Measurements from ENCODE around the gene HOXB7. TPM values are rescaled to one million over a fixed set of nuclear protein-coding genes. Genes with fewer than 3 reads are reported as not detected.

The HOXB7 gene
- total RNA-seq, 1 donor from 2014 or later = 8.5 TPM

DNA sequence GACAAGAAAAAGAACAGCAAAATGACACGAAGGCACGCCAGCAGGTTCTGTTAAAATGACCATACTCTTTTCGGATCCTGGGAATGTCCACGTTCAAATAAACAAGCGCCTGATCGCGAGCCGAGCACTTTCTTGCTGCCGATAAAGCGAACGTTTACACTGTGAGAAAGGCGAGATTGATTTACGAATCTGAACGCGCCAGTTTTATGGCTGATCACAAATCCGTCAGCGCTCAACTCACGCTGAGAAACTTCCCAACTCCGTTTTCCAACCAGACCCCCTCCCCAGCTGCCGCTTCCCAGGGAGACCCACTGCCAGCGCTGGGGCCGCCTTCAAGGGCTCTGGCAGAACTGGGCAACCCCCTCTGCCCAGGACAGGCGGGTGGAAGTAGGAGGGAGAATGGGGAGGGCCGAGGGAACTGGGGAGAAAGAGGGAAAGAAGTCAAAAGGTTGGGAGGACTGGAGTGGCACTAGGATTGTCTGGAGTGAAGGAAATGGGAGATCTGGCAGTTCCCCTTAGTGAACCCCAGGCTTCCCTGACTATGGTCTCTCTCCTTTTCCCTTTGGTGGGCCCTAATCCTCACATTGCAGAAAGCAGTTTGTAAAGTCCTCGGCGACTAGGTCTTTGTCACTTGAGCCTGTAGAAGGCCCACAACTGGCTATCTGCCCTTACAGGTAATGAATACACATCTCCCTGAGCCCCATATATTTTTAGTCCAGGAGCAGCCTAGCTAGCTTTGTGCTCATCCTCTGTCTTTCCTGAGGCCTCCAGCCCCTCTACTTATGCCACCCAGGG is 39.6 kb downstream of the HOXB7 start:
- peaks cover 14% of the 10 kb centered on the region for H3K4me1 Mint-ChIP-seq
- TF ChIP-seq, protein P1, sequence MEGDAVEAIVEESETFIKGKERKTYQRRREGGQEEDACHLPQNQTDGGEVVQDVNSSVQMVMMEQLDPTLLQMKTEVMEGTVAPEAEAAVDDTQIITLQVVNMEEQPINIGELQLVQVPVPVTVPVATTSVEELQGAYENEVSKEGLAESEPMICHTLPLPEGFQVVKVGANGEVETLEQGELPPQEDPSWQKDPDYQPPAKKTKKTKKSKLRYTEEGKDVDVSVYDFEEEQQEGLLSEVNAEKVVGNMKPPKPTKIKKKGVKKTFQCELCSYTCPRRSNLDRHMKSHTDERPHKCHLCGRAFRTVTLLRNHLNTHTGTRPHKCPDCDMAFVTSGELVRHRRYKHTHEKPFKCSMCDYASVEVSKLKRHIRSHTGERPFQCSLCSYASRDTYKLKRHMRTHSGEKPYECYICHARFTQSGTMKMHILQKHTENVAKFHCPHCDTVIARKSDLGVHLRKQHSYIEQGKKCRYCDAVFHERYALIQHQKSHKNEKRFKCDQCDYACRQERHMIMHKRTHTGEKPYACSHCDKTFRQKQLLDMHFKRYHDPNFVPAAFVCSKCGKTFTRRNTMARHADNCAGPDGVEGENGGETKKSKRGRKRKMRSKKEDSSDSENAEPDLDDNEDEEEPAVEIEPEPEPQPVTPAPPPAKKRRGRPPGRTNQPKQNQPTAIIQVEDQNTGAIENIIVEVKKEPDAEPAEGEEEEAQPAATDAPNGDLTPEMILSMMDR (conservative IDR thresholded peaks at IDR 0.05) = no peak
- H3K36me3 Mint-ChIP-seq (ENCODE audit: low read depth) = no peaks in the 10 kb centered on the region
- H3K4me3 Mint-ChIP-seq = peak overlapping the region; percentile 54
- no peak overlapping the region for H3K27ac Mint-ChIP-seq (ENCODE audit: unreplicated experiment)
- no peaks in the 10 kb centered on the region for H3K9me3 Mint-ChIP-seq
- no peak for DNase-seq (ENCODE audit: low read depth, low spot score)
- no peaks in the 10 kb centered on the region for H3K27me3 Mint-ChIP-seq (ENCODE audit: low read depth)

DNA sequence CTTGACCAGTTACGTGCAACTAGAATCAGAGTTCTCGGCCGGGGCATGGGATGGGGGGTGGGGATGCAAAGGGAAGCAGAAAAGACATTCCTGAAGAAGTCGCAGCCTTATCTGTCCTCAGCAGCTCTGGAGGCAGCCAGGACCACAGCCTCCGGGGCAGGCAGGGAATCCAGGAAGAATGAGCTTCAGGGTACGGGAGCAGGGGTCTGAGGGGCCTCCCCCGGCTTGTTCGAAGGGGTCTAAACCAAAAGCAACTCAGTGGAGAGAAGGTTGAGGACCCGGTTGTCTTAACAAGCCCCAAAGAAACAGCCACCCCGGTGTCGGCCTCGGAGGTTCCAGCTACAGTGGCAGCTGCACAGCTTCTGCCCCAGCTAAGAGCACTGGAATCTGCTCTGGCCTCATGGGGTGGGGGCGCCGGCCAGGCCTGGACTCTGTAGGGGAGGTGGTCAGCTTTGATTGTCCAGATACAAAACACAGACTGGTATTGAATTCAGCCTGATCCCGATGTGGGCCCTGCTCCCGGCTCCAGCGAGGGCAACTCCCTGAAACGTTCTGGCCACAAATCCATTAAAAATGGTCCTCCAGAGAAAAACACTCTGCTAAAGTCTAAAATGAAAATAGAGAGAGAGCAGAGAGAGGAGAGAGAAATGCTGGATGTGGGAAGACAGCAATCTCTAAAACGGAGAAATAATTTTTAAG is 40.3 kb downstream of the HOXB7 start:
- Mint-ChIP-seq H3K4me1 (peaks cover 14% of the 10 kb centered on the region), H3K27ac (ENCODE audit: unreplicated experiment) (no peak overlapping the region), H3K4me3 (peak overlapping the region; percentile 54)

DNA sequence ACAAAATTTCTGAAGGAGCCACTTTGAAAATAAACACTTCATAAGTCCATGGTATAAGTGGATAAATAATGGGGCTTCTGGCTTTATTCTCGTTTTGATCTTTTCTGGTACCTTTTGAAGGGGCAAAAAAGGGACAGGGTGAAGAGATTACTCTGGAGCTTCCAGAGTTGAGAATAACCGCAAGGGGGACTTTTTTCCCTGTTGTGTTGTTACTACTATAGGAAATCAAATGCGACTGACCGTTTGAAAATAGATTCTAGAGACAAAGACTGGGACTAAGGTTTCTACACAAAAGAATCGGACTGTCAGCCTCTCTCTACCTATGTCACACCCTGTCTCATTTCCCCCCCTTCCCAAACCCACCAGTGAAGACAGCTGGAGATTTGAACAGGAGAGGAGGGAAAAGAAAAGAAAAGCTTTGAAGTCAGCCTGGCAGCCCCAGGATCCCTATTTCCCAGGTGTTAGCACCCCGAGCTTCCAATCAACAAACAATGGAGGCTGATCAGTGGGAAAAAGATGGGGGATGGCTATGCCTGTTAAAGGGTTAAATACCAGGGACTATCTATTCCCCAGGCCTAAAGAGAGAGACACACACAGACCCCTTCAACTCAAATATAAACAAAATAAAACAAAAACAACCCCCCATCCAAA is 41.0 kb downstream of the HOXB7 start:
- H3K27me3 Mint-ChIP-seq (ENCODE audit: low read depth) = no peaks in the 10 kb centered on the region
- no peaks in the 10 kb centered on the region for H3K36me3 Mint-ChIP-seq (ENCODE audit: low read depth)
- no peaks in the 10 kb centered on the region for H3K9me3 Mint-ChIP-seq
- H3K4me1 Mint-ChIP-seq = peaks cover 16% of the 10 kb centered on the region
- no peak overlapping the region for H3K27ac Mint-ChIP-seq (ENCODE audit: unreplicated experiment)
- DNase-seq (ENCODE audit: low read depth, low spot score) = no peak
- peak overlapping the region; percentile 54 for H3K4me3 Mint-ChIP-seq
- TF ChIP-seq, protein P1 (conservative IDR thresholded peaks at IDR 0.05) = peak; percentile 36

More for the DNA sequence above, 40.3 kb downstream of the HOXB7 start:
- H3K27me3 Mint-ChIP-seq (ENCODE audit: low read depth) = no peaks in the 10 kb centered on the region
- no peak for DNase-seq (ENCODE audit: low read depth, low spot score)
- TF ChIP-seq, protein P1 (conservative IDR thresholded peaks at IDR 0.05) = no peak
- no peaks in the 10 kb centered on the region for H3K36me3 Mint-ChIP-seq (ENCODE audit: low read depth)
- H3K9me3 Mint-ChIP-seq = no peaks in the 10 kb centered on the region

DNA sequence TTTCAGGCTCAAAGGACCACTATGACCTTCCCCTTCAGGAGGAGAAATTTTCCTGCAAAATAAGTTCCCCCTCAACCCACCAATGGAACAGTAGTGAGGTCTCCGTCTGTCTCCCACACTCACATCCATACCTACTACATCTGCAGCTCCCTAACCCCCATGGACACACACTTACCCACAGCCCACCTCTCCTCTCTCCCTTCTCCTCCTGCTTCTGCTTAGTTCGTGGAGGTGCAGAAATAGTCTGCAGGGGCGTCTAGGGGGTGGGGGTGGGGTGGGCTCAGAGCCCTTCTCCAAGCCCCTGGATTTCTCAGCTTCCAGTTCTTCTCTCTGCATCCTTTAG is 41.6 kb downstream of the HOXB7 start:
- Mint-ChIP-seq H3K4me1 (peaks cover 17% of the 10 kb centered on the region), H3K36me3 (ENCODE audit: low read depth) (no peaks in the 10 kb centered on the region), H3K27ac (ENCODE audit: unreplicated experiment) (no peak overlapping the region), H3K27me3 (ENCODE audit: low read depth) (no peaks in the 10 kb centered on the region), H3K9me3 (no peaks in the 10 kb centered on the region), H3K4me3 (no peak overlapping the region)
- no peak for DNase-seq (ENCODE audit: low read depth, low spot score)
- TF ChIP-seq, protein P1 (conservative IDR thresholded peaks at IDR 0.05) = no peak

DNA sequence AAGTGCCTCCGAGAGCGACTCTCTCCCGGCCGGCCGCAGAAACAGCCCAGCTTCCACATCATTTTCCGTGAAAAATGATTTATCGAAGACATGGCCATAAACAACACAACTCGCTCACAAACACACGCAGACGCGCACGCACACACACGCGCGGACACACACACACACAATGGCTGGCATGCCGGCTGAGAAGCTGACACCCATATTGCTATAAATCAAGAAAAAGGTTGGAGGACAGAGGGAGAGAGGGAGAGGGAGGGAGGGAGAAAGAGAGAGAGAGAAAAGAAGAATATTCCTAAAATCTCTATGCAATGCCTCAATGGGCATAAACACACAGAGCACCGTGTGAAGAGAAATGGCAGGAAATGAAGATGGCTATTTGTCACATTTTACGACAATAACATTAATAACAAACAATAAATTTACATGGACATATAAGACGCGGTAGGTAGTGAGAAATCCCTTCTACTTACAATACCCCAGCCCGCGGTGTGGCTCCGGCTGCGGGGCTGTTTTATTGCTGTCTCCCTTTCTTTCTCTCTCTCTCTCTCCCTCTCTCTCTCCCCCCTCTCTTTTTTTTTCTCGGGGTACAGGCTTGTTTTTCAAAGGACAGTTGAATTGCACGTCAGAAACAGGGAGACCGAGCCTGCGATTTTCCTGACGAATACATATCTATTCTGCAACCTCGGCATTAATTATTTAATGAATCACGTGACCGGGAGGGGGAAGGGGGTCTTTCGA is 42.1 kb downstream of the HOXB7 start:
- no peak for DNase-seq (ENCODE audit: low read depth, low spot score)
- H3K36me3 Mint-ChIP-seq (ENCODE audit: low read depth) = no peaks in the 10 kb centered on the region
- H3K27me3 Mint-ChIP-seq (ENCODE audit: low read depth) = peaks cover 3% of the 10 kb centered on the region
- H3K4me1 Mint-ChIP-seq = peaks cover 17% of the 10 kb centered on the region
- no peak overlapping the region for H3K4me3 Mint-ChIP-seq
- no peak overlapping the region for H3K27ac Mint-ChIP-seq (ENCODE audit: unreplicated experiment)
- no peaks in the 10 kb centered on the region for H3K9me3 Mint-ChIP-seq
- TF ChIP-seq, protein P1 (conservative IDR thresholded peaks at IDR 0.05) = no peak

Measured in neural crest cell (in vitro differentiated cells).